Raji (cell line): Measurements from ENCODE around the gene SYCE1.

Source experiments
- POLR2A ChIP-seq: IDR thresholded peaks from 2 replicates; pipeline ENCODE4 v1.6.1; 2011; ENCODE audit warnings: low read depth, low read length, control low read depth; ENCODE audit not compliant: insufficient read depth

Gene SYCE1

GRCh38 chr10:133555521-133555920 is 9.9 kb downstream of the SYCE1 start:
- no peak for TF ChIP-seq POLR2A

DNA sequence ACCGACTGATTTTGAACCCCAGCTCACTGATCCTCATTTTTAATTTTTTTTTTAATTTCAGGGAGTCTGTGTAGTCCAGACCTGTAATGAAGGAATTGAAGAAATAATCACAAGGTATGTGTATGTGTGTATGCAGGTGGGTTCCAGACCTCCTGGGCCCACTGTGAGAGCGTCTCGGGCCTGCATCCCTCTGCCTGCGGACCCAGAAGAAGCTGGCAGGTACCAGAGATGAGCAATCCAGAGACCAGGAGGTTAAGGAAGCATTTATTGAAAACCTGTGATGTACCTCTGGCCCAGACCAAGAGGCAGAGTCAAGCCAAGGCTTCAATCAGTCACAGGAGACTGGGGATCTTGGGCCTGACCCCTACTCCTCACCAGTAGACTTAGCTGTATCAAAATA is 10.8 kb downstream of the SYCE1 start:
- no peak for TF ChIP-seq POLR2A

DNA sequence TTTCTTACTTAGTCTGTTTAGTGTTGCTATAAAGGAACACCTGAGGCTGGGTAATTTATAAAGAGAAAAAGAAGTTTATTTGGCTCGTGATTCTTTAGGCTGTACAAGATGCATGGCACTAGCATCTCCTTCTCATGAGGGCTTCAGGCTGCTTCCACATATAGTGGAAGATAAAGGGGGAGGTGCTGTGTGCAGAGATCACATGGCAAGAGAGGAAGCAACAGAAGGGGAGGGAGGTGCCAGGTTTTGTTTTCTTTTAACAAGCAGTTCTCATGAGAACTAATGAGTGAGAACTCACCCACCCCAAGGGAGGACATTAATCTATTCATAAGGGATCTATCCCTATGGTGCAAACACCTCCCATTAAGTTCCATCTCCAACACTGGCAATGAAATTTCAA is 20.9 kb downstream of the SYCE1 start:
- no peak for TF ChIP-seq POLR2A

GRCh38 chr10:133537546-133538545 is 27.5 kb downstream of the SYCE1 start:
- no peak for TF ChIP-seq POLR2A

GRCh38 chr10:133536198-133536597 is 29.2 kb downstream of the SYCE1 start:
- TF ChIP-seq POLR2A, result no peak

- TF ChIP-seq POLR2A, result no peak
Measured at GRCh38 chr10:133534417-133534816, 31.0 kb downstream of the SYCE1 start.

DNA sequence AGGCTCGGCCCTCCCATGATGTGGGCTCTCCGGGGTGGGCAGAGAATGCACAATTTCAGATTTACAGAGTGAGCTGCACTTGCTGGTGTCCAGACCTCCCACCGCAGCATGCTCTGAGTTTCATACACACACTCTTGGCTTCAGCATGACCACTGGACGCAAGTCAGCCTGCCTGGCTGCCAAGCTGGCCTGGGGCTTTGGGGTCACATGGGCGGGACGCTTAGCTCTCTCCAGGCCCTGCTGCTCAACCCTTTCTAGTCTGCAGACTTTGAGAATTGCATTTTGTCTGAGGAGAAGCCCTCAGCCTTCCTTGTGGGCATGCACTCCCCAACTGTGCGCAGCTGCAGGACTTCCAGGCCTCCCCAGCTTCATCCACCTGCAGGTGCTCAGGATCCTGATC is 32.5 kb downstream of the SYCE1 start:
- TF ChIP-seq POLR2A, result no peak

DNA sequence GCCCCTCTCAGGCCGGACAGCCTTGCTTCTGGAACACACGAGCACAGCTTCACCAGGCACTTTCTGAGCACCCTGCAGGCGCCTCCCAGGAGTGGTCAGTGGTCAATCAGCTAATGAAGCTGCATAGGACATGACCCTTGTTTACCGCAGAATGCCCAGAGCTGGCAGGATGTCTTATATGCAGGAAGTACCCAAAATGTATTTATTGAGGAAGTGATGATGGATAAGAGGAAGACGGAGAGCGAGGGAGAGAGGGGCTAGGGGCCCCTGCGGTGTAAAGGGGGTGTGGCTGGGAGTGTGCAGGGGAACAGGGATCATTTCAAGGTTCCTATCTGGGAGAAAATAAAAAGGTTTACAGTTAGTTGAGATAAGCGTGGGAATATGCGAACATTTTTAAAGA is 34.9 kb downstream of the SYCE1 start:
- TF ChIP-seq POLR2A, result no peak

DNA sequence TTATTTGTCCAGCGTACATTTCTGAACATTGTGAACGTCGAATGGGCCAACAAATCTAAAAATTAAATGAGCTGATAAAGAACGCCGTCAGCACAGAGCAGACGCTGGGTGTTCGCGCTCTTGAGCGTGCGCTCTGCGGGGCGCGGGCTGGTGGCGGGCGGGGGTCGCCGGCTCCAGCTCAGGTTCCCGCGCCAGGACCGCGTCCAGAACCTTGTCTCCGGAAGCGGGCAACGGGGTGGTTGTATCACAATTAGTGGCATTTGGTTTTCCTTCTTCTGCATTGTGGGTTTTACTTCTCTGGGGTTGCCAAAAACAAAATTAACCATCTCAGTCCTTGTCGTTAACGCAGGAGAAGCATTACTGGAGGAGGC is 35.8 kb downstream of the SYCE1 start:
- TF ChIP-seq POLR2A, result no peak

DNA sequence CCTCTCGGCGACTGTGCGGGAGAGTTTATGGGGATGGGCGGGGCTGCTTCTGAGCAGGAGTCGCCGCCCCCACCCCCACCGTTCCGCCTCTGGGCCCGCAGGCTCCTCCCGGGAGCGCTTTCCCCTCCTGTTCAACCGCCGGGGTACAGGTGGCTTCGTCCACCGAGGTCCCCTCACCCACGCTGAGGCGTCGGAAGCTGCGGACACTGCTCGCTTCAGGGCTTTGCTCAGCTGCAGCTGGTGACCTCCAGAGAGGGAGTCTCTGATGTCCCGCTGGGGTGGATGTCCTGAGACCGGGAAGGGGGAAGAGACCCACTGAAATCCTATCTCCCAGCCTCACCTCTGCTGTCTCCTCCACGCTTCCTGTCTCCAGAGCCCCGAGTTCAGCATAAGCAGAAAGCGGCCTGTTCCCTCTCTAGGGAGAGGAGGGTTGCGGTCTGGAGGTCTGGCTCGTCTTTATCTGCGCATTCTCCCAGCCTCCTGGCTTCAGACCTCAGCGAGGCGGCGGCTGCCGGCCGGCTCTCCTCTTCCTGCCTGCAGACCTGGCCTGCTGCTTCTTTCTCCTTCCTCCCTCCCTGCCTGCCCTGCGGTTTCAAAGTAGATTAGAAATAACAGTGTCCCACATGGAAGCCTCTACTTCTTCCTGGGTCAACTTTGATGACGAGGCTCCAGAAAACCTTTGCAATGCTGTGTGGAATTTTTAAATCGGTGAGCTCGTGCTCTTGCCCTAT is 36.4 kb downstream of the SYCE1 start:
- no peak for TF ChIP-seq POLR2A

GRCh38 chr10:133528296-133528844 is 37.0 kb downstream of the SYCE1 start:
- no peak for TF ChIP-seq POLR2A

- no peak for TF ChIP-seq POLR2A
Measured at GRCh38 chr10:133527771-133528271, 37.6 kb downstream of the SYCE1 start.

DNA sequence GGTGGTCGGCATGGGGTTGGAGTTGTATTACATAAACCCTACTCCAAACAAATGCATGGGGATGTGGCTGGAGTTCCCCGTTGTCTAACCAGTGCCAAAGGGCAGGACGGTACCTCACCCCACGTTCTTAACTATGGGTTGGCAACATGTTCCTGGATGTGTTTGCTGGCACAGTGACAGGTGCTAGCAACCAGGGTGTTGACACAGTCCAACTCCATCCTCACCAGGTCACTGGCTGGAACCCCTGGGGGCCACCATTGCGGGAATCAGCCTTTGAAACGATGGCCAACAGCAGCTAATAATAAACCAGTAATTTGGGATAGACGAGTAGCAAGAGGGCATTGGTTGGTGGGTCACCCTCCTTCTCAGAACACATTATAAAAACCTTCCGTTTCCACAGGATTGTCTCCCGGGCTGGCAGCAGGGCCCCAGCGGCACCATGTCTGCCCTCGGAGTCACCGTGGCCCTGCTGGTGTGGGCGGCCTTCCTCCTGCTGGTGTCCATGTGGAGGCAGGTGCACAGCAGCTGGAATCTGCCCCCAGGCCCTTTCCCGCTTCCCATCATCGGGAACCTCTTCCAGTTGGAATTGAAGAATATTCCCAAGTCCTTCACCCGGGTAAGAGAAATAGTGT is 38.3 kb downstream of the SYCE1 start, which contains the start of gene CYP2E1:
CYP2E1 (plus strand) TSS at position 407 of the 632 bp plus-strand sequence; CDS start at position 440, 33 bp downstream.
- TF ChIP-seq POLR2A, result no peak

GRCh38 chr10:133525444-133525843 is 39.9 kb downstream of the SYCE1 start:
- TF ChIP-seq POLR2A, result no peak

- TF ChIP-seq POLR2A, result no peak
Measured at GRCh38 chr10:133523631-133524203, 41.7 kb downstream of the SYCE1 start.
